ENCODE data around the gene BET1. TPM values are rescaled to one million over a fixed set of nuclear protein-coding genes. Genes with fewer than 3 reads are reported as not detected.
A peak's percentile ranks its signal among the peaks of the same experiment; 100 is the strongest.

Gene BET1
- polyA plus RNA-seq, 1 donor, result 48.5 TPM

DNA sequence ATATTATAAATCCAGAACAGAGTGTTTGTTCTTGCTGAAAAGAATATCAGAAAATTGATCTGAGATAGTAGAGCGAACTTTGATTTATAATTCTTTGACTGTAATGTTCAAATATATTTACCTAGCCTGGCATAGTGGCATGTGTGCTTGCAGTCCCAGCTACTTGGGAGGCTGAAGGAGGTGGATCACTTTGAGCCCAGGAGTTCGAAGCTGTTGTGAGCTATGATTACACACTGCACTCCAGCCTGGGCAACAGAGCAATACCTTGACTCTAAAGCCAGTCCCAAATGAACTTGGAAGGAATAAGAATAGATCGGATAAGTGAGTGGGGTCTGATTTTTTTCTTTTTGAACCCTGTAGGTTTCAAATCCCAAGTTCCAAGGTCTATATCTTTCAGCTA is 59.1 kb downstream of the BET1 start:
- H3K4me1 ChIP-seq (ENCODE audit: control insufficient read depth, insufficient read depth, low read length), result no peaks in the 10 kb centered on the region
- no CpG with 5 or more reads among the region's 3 CpGs for WGBS (ENCODE audit: insufficient coverage, low lambda C conversion rate)
- H3K27me3 ChIP-seq (ENCODE audit: control insufficient read depth, insufficient read depth, low read length), result no peaks in the 10 kb centered on the region
- H3K4me3 ChIP-seq (ENCODE audit: low read length), result no peak overlapping the region
- no peak for DNase-seq
- H3K9me3 ChIP-seq (ENCODE audit: control insufficient read depth, low read depth, low read length), result no peaks in the 10 kb centered on the region
- H3K27ac ChIP-seq (ENCODE audit: low read length), result no peak overlapping the region
- no peaks in the 10 kb centered on the region for H3K36me3 ChIP-seq (ENCODE audit: control insufficient read depth, insufficient read depth, low read length)

DNA sequence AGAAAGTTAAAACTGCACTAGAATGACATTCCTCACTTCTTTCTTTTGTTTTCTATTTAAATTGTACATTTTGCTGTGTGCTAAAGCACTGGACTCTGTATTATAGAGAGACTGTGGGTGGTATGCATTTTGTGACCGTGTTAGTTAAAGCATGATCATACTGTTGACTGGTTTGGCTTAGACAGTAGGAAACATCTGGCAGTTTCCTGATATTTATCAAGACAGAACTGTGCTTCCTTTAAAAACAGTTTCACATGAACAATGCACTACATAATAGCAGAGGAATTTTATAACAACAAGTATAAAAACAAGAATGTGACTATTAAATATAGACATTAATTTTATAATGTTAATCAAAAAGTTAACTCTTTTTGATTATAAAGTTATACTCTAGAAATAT is 59.5 kb downstream of the BET1 start:
- DNase-seq, result no peak
- Histone ChIP-seq H3K4me1 (ENCODE audit: control insufficient read depth, insufficient read depth, low read length) (no peaks in the 10 kb centered on the region), H3K9me3 (ENCODE audit: control insufficient read depth, low read depth, low read length) (no peaks in the 10 kb centered on the region), H3K4me3 (ENCODE audit: low read length) (no peak overlapping the region), H3K36me3 (ENCODE audit: control insufficient read depth, insufficient read depth, low read length) (no peaks in the 10 kb centered on the region), H3K27me3 (ENCODE audit: control insufficient read depth, insufficient read depth, low read length) (no peaks in the 10 kb centered on the region), H3K27ac (ENCODE audit: low read length) (no peak overlapping the region)
- WGBS (ENCODE audit: insufficient coverage, low lambda C conversion rate), result no CpG with 5 or more reads among the region's 1 CpG

DNA sequence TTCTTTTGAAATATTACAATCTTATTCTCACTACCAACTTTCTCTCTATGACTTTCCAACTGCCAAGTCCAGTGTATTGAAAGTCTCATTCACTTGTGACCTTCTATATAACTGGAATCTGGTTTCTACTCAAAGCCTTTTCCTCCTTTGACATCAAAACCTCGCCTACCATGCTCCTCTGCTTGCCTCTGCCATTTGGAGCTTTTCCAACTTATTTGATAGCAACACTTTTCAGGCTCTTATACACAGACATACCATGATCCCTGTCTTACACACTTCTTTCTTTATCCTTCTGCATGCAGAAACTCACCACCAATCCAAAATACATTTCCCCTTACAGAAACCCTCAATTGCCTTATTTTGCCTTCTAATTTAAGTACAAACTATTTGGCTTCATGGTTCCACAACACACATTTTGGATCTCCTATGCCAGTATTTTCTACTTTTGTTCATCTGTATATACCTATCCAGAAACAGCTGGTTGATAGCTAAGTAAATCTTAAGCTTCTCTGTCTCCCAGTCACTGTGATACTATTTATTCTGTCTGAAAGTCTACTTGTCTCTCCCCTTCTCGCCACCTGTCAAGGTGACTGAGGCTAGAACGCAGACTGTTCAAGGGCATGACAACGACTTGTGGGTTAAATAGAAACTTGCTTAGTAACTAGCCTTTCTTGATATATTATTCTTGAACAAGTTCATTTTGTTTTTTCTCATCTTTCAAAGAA is 60.2 kb downstream of the BET1 start:
- no peaks in the 10 kb centered on the region for H3K4me1 ChIP-seq (ENCODE audit: control insufficient read depth, insufficient read depth, low read length)
- H3K27ac ChIP-seq (ENCODE audit: low read length), result no peak overlapping the region
- H3K27me3 ChIP-seq (ENCODE audit: control insufficient read depth, insufficient read depth, low read length), result no peaks in the 10 kb centered on the region
- 60% methylated on average over 2 of the region's 4 CpGs for WGBS (ENCODE audit: insufficient coverage, low lambda C conversion rate)
- no peaks in the 10 kb centered on the region for H3K36me3 ChIP-seq (ENCODE audit: control insufficient read depth, insufficient read depth, low read length)
- peak in 1 of 2 donors; percentile 7 for DNase-seq
- no peaks in the 10 kb centered on the region for H3K9me3 ChIP-seq (ENCODE audit: control insufficient read depth, low read depth, low read length)
- H3K4me3 ChIP-seq (ENCODE audit: low read length), result no peak overlapping the region

Other genes starting within 250 kb of the BET1 start
- gene TFPI2, start 113.6 kb downstream of the BET1 start, polyA plus RNA-seq, result 15.5 TPM
- not detected for gene GNGT1, start 97.8 kb downstream of the BET1 start, polyA plus RNA-seq
- gene GNG11, start 82.6 kb downstream of the BET1 start, polyA plus RNA-seq, result 16.4 TPM

All from large intestine (tissue), 3 donors.